A673 (cell line): ENCODE measurements around the gene OR52E8. TPM values are rescaled to one million over a fixed set of nuclear protein-coding genes. Genes with fewer than 3 reads are reported as not detected.

Experiments used
- BruUV-seq: library from RNA; stranded (reverse); fragments of 400-500 nt; replicated peaks from 2 replicates; lab custom pipeline; 2021; lab: Mats Ljungman, UMichigan
- CTCF ChIA-PET: fragments of 300-600 bp; sonication (Branson Sonifier 250); formaldehyde crosslinking; loops from one replicate; lab custom pipeline; 2022; ENCODE audit warnings: antibody characterized with exemption; lab: Charles Lee
- POLR2A ChIA-PET: fragments of 300-600 bp; sonication (Branson Sonifier 250); formaldehyde crosslinking; loops from one replicate; lab custom pipeline; 2022; ENCODE audit warnings: antibody characterized with exemption; ENCODE audit not compliant: low non-redundant PET; lab: Charles Lee
- DNase-seq: peaks from one replicate; pipeline ENCODE4 v3.0.0-alpha.2; 2015; ENCODE audit warnings: low spot score
- H3K27ac ChIP-seq: fragments of 200-600 bp; sonication (generic); 2 replicates; pipeline ENCODE4 v1.5.1; 2016; ENCODE audit warnings: mixed run types, low read depth, mild to moderate bottlenecking, mixed read lengths, antibody characterized with exemption, low read length; ENCODE audit not compliant: poor library complexity, severe bottlenecking
- H3K27me3 ChIP-seq: fragments of 200-600 bp; sonication (generic); replicated peaks from 2 replicates; pipeline ENCODE4 v1.6.1; 2017; ENCODE audit warnings: mixed run types, low read depth, mild to moderate bottlenecking, mixed read lengths, antibody characterized with exemption, low read length; ENCODE audit not compliant: insufficient read depth, poor library complexity
- H3K36me3 ChIP-seq: fragments of 200-600 bp; sonication (generic); 2 replicates; pipeline ENCODE4 v1.6.1; 2016; ENCODE audit warnings: mixed run types, mild to moderate bottlenecking, mixed read lengths, antibody characterized with exemption, low read length; ENCODE audit not compliant: insufficient read depth, poor library complexity, severe bottlenecking
- H3K4me1 ChIP-seq: fragments of 200-600 bp; sonication (generic); 2 replicates; pipeline ENCODE4 v1.6.1; 2017; ENCODE audit warnings: mixed run types, mild to moderate bottlenecking, mixed read lengths, antibody characterized with exemption, low read length; ENCODE audit not compliant: insufficient read depth, poor library complexity, severe bottlenecking
- H3K4me3 ChIP-seq: fragments of 200-600 bp; sonication (generic); 2 replicates; pipeline ENCODE4 v1.5.1; 2016; ENCODE audit warnings: low read depth, mixed run types, mild to moderate bottlenecking, mixed read lengths, low read length; ENCODE audit not compliant: poor library complexity, severe bottlenecking
- H3K9me3 ChIP-seq: fragments of 200-600 bp; sonication (generic); 2 replicates; pipeline ENCODE4 v1.6.1; 2016; ENCODE audit warnings: mixed run types, low read depth, mild to moderate bottlenecking, mixed read lengths, antibody characterized with exemption, low read length; ENCODE audit not compliant: poor library complexity, severe bottlenecking
- CTCF ChIP-seq: fragments of 300-800, 200-600 bp; sonication (generic); conservative IDR thresholded peaks from 2 replicates; pipeline ENCODE4 v1.5.1; 2017; ENCODE audit warnings: low read depth, mild to moderate bottlenecking, antibody characterized with exemption, low read length, moderate library complexity, mixed read lengths
- EZH2 ChIP-seq: fragments of 200-600 bp; sonication (generic); IDR thresholded peaks from 2 replicates; pipeline ENCODE4 v1.6.1; 2017; ENCODE audit warnings: borderline replicate concordance, low read depth, mild to moderate bottlenecking, mixed read lengths, antibody characterized with exemption, low read length; ENCODE audit not compliant: poor library complexity, severe bottlenecking
- intact Hi-C: fragments of 100-400 bp; cut with micrococcal nuclease; formaldehyde crosslinking; loops from one replicate; pipeline ENCODE4 v1.10.0; 2022; ENCODE audit not compliant: unreplicated experiment
- total RNA-seq: library from RNA; stranded (reverse); gene quantifications from 2 replicates; pipeline ENCODE4 v1.2.3, GENCODE V29; 2021

OR52E8 gene
- total RNA-seq, 1 experiment from 2014 or later = not detected

DNA sequence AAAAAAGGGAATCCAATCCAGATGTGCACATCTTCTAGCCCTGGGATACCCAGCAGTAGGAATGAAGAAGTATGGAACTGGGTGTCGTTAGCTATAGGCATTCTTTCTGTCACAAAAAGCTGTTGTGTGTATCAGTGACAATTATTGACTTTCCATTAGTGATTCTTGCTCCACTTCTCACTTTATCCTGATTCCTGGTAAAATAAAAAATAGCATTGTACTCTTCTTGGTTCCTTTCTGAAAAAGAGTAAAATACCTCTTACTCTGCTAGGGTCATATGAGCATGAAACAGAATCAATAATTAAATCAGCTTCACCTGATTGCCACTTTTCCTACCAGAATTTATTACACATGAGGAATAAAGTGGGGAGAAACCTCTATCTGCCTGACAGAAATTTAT lies 15.7 kb downstream of the OR52E8 start, which contains the start of gene OR52E6:
Gene OR52E6 (minus strand): TSS at position 101 of the 400 bp plus-strand sequence. CDS start 0 bp downstream, at position 101.
- no peak for DNase-seq
- Histone ChIP-seq H3K27ac (no peak within 1 kb of the TSS), H3K27me3 (no peaks in the 10 kb centered on the region), H3K4me3 (no peak within 1 kb of the TSS), H3K9me3 (no peaks in the 10 kb centered on the region), H3K36me3 (no peaks in the 10 kb centered on the region), H3K4me1 (no peaks in the 10 kb centered on the region)
- CTCF ChIA-PET = no interaction called here
- POLR2A ChIA-PET = no interaction called here
- intact Hi-C loops = no loop called here
- no TSS peak for BruUV-seq
- TF ChIP-seq CTCF (no peak), EZH2 (no peak)

DNA sequence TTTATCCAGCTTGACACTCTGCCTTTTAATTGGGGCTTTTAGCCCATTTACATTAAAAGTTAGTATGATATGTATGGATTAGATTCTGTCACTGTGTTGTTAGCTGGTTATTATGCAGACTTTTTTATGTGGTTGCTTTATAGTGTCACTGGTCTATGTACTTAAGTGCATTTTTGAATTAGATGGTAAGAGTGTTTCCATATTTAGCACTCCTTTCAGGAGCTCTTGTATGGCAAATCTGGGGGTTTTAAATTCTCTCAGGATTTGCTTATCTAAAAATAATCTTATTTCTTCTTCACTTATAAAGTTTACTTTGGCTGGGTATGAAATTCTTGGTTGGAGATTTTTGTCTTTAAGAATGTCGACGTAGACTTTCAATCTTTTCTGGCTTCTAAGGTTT lies 19.8 kb downstream of the OR52E8 start:
- no peaks in the 10 kb centered on the region for H3K36me3 ChIP-seq
- intact Hi-C loops = no loop called here
- POLR2A ChIA-PET = no interaction called here
- H3K4me3 ChIP-seq = no peak overlapping the region
- H3K4me1 ChIP-seq = no peaks in the 10 kb centered on the region
- no peaks in the 10 kb centered on the region for H3K27me3 ChIP-seq
- no peaks in the 10 kb centered on the region for H3K9me3 ChIP-seq
- CTCF ChIA-PET = no interaction called here
- TF ChIP-seq EZH2 (no peak), CTCF (no peak)
- no TSS peak for BruUV-seq
- no peak for DNase-seq
- no peak overlapping the region for H3K27ac ChIP-seq

- TF ChIP-seq EZH2 = no peak
- no peak for TF ChIP-seq CTCF
- no peak for DNase-seq
- BruUV-seq = no TSS peak
- intact Hi-C loops = no loop called here
- H3K4me3 ChIP-seq = no peak overlapping the region
- H3K27ac ChIP-seq = no peak overlapping the region
- no peaks in the 10 kb centered on the region for H3K9me3 ChIP-seq
- H3K4me1 ChIP-seq = no peaks in the 10 kb centered on the region
- ChIA-PET CTCF (no interaction called here), POLR2A (no interaction called here)
- H3K27me3 ChIP-seq = no peaks in the 10 kb centered on the region
- H3K36me3 ChIP-seq = no peaks in the 10 kb centered on the region
Observed at GRCh38 chr11:5833446-5833845, 24.0 kb downstream of the OR52E8 start.
